Type B pancreatic cell (in vitro differentiated cells): ENCODE data around the gene KNDC1. TPM values are rescaled to one million over a fixed set of nuclear protein-coding genes. Genes with fewer than 3 reads are reported as not detected.

Source experiments
- DNase-seq: peaks from one replicate; pipeline ENCODE4 v3.0.0; 2021; ENCODE audit warnings: mixed read lengths; ENCODE audit not compliant: unreplicated experiment; ENCODE audit errors: extremely low spot score
- H3K27ac Mint-ChIP-seq: 2 replicates; pipeline ENCODE4 v1.8.0; 2021; ENCODE audit warnings: mild to moderate bottlenecking, mixed read lengths
- H3K27me3 Mint-ChIP-seq: 2 replicates; pipeline ENCODE4 v1.8.0; 2021; ENCODE audit warnings: mixed read lengths
- H3K36me3 Mint-ChIP-seq: 2 replicates; pipeline ENCODE4 v1.8.0; 2021; ENCODE audit warnings: mixed read lengths
- H3K4me1 Mint-ChIP-seq: one replicate; pipeline ENCODE4 v1.8.0; 2021; ENCODE audit warnings: mixed read lengths; ENCODE audit not compliant: unreplicated experiment
- H3K4me3 Mint-ChIP-seq: 2 replicates; pipeline ENCODE4 v1.8.0; 2021; ENCODE audit warnings: mild to moderate bottlenecking, mixed read lengths
- H3K9me3 Mint-ChIP-seq: 2 replicates; pipeline ENCODE4 v1.8.0; 2021; ENCODE audit warnings: mixed read lengths
- total RNA-seq: library from RNA; stranded (reverse); gene quantifications from 2 replicates; pipeline ENCODE4 v1.2.1, GENCODE V29; 2021; ENCODE audit warnings: low replicate concordance
- TF ChIP-seq, protein P1 (sequence below): fragments of 200-600 bp; sonication (generic); conservative IDR thresholded peaks from 2 replicates; pipeline ENCODE4 v1.5.0; 2021; ENCODE audit warnings: antibody characterized with exemption, mild to moderate bottlenecking

The KNDC1 gene
- total RNA-seq, 1 donor from 2014 or later = 6.4 TPM

DNA sequence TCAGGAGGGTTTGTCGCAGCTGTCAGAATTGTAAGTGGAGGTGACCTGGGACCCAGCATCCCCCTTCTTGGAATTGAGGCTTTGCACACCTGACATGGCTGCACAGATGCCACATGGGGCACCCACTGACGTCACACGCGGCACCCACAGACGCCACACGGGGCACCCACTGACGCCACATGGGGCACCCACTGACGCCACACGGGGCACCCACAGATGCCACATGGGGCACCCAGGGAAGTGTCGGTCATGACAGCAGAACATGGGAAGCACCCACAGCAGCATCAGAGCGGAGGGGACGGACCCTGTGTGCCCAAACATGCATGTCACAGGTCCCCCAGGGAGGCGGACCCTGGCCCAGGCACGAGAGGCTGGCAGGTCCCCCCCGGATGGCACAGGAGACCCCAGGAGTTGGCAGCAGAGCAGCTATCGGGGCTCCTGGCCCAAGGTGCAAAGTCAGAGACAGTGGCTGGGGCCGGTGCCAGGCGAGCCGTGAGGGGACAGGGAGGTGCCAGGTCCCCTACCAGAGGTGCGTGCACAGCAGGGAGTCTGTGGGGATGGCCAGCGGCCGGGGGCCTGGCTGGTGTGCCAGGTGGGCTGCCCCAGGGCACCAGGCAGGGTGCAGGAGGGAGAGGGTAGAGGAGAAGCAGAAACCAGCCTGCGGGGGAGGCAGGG is 21.1 kb downstream of the KNDC1 start:
- DNase-seq = no peak
- no peaks in the 10 kb centered on the region for H3K9me3 Mint-ChIP-seq
- no peaks in the 10 kb centered on the region for H3K4me1 Mint-ChIP-seq
- TF ChIP-seq, protein P1, sequence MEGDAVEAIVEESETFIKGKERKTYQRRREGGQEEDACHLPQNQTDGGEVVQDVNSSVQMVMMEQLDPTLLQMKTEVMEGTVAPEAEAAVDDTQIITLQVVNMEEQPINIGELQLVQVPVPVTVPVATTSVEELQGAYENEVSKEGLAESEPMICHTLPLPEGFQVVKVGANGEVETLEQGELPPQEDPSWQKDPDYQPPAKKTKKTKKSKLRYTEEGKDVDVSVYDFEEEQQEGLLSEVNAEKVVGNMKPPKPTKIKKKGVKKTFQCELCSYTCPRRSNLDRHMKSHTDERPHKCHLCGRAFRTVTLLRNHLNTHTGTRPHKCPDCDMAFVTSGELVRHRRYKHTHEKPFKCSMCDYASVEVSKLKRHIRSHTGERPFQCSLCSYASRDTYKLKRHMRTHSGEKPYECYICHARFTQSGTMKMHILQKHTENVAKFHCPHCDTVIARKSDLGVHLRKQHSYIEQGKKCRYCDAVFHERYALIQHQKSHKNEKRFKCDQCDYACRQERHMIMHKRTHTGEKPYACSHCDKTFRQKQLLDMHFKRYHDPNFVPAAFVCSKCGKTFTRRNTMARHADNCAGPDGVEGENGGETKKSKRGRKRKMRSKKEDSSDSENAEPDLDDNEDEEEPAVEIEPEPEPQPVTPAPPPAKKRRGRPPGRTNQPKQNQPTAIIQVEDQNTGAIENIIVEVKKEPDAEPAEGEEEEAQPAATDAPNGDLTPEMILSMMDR = no peak
- peaks cover 6% of the 10 kb centered on the region for H3K36me3 Mint-ChIP-seq
- no peaks in the 10 kb centered on the region for H3K27me3 Mint-ChIP-seq
- H3K4me3 Mint-ChIP-seq = no peak overlapping the region
- no peak overlapping the region for H3K27ac Mint-ChIP-seq

DNA sequence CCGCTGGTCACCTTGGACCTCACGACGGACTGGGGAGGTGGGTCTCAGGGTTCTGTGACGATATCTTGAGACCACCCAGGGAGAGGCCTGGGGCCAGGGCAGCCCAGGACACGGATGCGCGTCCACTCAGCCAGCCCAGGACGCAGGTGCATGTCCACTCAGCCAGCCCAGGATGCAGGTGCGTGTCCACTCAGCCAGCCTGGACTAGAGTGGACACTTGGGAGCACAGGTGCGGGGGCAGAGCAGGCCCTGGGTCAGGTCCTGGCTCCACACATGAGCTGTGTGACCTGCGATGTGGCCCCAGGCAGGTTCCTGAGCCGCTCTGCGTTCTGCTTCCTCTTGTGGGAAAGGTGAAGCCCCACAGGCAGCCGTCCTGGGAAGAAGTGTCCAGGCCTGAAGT is 22.2 kb downstream of the KNDC1 start:
- Mint-ChIP-seq H3K27ac (no peak overlapping the region), H3K4me1 (no peaks in the 10 kb centered on the region), H3K27me3 (no peaks in the 10 kb centered on the region), H3K9me3 (no peaks in the 10 kb centered on the region), H3K36me3 (peaks cover 4% of the 10 kb centered on the region), H3K4me3 (no peak overlapping the region)
- no peak for DNase-seq
- TF ChIP-seq, protein P1 = no peak

DNA sequence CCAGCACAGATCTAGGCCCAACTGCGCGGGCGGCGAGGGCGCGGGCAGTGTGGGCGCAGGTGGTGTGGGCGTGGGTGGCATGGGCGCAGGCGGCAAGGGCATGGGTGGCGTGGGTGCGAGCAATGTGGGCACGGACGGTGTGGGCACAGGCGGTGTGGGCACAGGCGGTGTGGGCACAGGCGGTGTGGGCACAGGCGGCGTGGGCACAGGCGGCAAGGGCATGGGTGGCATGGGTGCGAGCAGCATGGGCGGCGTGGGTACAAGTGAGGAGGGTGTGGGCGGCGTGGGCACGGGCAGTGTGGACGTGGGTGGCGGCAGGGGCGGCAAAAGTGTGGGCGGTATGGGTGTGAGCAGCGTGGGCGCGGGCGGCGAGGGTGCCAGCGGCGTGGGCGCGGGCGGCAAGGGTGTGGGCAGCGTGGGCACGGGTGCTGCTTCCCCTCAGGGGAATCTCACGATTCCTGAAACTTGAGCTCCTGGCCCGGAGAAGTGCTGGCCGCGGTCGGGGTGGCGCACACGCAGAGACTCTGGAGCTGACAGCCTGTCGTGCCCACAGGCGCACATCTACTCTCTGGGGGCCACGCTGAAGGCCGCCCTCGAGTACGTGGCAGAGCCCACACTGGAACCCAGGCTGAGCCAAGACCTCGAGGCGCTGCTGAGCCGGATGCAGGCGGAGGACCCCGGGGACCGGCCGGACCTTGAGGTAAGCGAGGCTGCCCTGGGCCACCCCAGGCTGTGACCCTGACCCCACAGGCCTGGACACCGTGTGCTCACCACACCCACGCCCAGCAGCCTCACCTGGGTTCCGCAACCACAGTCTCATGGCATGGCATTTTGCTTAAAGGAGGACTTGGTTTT is 23.0 kb downstream of the KNDC1 start:
- TF ChIP-seq, protein P1 = no peak
- Mint-ChIP-seq H3K4me1 (no peaks in the 10 kb centered on the region), H3K4me3 (no peak overlapping the region), H3K36me3 (no peaks in the 10 kb centered on the region), H3K27ac (no peak overlapping the region), H3K9me3 (no peaks in the 10 kb centered on the region), H3K27me3 (no peaks in the 10 kb centered on the region)
- DNase-seq = no peak

DNA sequence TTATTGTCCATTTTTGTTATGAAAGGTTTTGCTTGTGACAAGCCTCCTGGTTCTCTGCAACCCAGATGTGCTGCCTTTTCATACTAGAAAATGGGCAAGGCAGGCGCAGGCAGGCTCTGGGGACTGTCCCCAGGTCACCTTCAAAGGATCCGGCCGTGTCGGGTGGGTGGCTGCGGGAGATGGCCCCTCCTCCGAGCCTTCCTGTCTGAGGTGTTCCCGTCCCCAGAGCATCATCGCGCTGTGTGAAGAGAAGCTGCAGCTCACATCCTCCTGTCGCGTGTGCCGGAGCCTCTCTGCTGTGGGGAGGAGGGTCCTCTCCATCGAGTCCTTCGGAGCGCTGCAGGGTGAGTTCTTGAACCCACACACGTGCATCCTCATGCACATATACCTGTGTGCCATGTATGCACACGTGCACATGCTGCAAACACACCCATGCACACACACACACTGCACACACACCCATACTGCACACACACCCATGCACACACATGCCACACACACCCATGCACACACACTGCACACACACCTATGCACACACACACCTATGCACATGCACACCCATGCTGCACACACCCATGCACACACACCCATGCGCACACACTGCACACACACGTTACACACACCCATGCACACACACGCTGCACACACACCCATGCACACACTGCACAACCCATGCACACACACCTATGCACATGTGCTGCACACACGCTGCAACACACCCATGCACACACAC is 23.8 kb downstream of the KNDC1 start:
- H3K36me3 Mint-ChIP-seq = no peaks in the 10 kb centered on the region

DNA sequence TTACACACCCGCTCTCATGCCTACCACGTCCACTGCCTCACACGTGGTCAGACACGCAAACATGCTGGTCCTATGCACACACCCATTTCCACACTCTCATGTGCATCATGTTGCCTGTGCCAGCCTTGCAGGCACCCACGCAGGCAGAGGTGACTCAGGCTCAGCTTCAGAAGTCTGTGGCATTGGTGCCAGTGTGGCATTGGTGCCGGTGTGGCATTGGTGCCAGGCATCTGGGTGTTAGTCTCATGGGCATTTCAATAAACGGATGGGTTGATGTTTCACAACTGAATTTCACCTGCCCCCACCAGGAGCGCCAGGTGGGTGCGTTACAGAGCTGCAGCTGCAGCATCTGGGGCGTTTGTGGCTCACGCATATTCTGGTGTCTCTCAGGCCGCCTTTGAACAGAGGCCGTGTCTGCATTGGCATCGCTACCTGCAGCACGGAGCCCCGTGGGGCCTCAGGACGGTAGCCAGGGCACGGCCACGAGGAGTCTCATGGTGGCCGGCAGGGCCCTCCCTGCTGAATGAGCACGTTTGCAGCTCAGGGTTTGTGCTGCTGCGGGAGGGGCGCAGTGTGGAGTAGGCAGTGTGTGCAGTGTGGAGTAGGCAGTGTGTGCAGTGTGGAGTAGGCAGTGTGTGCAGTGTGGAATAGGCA is 24.7 kb downstream of the KNDC1 start:
- no peak overlapping the region for H3K27ac Mint-ChIP-seq
- DNase-seq = no peak
- no peaks in the 10 kb centered on the region for H3K9me3 Mint-ChIP-seq
- no peaks in the 10 kb centered on the region for H3K4me1 Mint-ChIP-seq
- TF ChIP-seq, protein P1 = no peak
- no peak overlapping the region for H3K4me3 Mint-ChIP-seq
- H3K36me3 Mint-ChIP-seq = no peaks in the 10 kb centered on the region
- H3K27me3 Mint-ChIP-seq = no peaks in the 10 kb centered on the region

More for the DNA sequence above, 23.8 kb downstream of the KNDC1 start:
- H3K27ac Mint-ChIP-seq = no peak overlapping the region
- H3K27me3 Mint-ChIP-seq = no peaks in the 10 kb centered on the region
- no peaks in the 10 kb centered on the region for H3K9me3 Mint-ChIP-seq
- TF ChIP-seq, protein P1 = no peak
- no peak overlapping the region for H3K4me3 Mint-ChIP-seq
- no peaks in the 10 kb centered on the region for H3K4me1 Mint-ChIP-seq
- no peak for DNase-seq
